ENCODE measurements around the gene INO80B. TPM values are rescaled to one million over a fixed set of nuclear protein-coding genes. Genes with fewer than 3 reads are reported as not detected.
"Not testable (repeated sequence)": the region's sequence is repeated elsewhere in the genome, so short reads cannot be mapped to it uniquely, and the experiment has no call there.

Gene INO80B
- total RNA-seq: 18.0 TPM
- long read RNA-seq, transcript INO80B-201 (5 exons, 1,261 nt): major isoform, 7 of 8 reads
- long read RNA-seq, partial matches to known transcripts: 0 of 8 reads
- long read RNA-seq, other reads (novel, unspliced or antisense): 0 of 8 reads

DNA sequence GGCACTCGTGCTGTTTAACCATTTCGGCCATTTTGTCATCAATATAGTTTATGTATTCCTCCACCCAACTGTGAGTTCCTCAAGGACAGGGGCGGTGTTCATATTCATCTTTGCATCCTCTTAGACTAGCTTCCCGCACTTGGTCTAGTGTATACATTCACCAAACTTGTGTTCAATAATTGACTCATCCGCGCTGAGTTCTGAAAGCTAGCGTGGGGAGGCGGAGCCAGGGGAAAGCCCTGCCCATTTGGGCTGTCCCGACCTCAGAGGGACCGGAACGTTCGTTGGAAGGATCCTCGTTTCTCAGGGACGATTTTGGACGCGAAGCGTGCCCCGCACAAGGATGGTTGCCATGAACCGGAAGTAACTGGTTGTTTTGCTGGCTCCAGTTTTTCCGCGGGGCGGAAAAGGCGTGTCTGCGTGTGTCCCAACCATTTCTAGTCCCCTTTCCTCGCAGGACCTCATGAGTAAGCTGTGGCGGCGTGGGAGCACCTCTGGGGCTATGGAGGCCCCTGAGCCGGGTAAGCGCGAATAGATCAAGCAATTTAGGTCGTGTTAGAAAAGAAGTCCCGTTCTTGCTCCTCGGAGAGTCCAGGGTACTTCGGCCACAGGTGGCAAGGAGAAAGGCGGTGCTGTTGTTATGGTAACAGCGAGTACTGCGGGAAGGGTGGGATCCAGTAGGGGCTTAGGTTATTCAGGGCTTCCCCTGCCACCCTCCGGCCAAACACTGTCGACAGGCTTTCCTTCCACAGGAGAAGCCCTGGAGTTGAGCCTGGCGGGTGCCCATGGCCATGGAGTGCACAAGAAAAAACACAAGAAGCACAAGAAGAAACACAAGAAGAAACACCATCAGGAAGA is at the start of gene INO80B:
TSS of gene INO80B (plus strand) at position 434 of the 858 bp plus-strand sequence. CDS start at position 464, 30 bp downstream.
- intact Hi-C loops (cut with DNase I): loop anchor here (1.0 to 5.0 kb wide), 3 partner anchors 28 to 718 kb away; partner anchors contain the start of genes AUP1, HTRA2, TPRKB and TTC31
- peak; percentile 97 for DNase-seq (ENCODE audit: low spot score)

DNA sequence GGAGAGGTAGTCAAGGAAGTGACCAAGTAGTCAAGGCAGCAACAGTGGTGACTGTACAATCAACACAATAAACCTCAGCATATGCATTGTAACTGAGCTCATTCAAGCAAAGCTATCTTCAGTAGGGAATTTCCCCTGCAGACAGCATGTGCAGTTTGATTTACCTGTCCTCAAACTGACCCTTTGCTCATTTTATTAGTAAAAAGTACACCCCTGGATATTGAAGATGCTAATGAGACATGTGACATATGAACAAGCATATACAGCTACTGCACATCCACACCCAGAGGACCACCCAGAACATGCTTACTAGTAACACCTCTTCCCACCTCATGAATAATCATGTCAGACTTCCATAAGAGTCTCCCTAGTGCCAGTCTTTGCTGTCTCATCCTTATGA is 48.9 kb upstream of the INO80B start:
- DNase-seq (ENCODE audit: low spot score): no peak
- intact Hi-C loops (cut with DNase I): no loop called here

DNA sequence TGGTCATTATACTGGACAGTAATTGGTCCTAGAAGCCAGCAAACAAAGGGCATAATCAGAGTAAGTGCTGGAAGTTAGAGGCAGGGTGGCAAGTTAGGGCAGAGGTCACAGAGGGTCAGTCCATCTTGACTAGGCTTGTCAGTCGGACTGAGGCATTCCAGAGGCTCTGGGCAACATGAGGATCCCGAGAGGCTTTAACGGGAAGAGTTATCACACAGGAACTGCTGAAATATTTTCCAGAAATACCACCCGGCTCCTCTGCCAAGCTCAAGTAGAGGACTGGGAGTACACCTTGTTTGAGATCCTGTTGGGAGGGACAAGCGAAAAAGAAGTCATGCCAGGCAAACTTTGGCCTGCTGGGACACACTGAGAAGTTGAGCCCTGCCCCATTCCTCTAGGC is 47.2 kb upstream of the INO80B start:
- intact Hi-C loops (cut with DNase I): no loop called here
- DNase-seq (ENCODE audit: low spot score): no peak

DNA sequence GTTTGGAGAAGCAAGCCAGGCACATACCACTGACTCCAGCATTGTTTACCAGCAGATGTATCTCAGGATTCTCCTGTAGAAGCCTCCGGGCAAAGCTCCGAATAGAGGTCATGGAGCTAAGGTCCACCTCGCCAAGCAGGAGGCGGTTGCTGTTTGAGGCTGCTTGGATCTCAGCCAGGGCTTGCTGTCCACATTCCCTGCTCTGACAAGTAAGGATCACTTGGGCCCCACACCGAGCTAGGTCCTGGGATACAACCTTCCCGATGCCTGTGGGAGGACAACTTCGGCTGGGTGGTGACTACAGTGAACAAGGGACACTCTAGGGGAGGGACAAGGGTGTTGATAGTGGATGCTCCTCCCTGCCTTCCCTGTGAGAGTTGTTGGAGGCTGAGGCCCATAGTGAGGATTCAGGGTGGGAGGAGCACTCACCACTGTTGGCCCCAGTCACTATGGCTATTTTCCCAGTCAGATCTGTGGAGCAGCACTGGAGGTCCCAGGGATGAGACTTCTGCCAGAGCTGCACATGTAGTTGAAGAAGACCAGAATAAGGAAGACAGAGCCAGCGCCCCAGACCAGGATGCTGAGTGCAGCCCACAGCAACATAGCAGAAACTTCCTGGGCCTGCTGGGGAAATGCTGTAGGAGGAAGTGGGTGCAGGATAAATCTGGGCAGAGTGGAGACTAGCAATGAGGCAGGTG is 41.7 kb upstream of the INO80B start:
- DNase-seq (ENCODE audit: low spot score): no peak
- intact Hi-C loops (cut with DNase I): no loop called here

DNA sequence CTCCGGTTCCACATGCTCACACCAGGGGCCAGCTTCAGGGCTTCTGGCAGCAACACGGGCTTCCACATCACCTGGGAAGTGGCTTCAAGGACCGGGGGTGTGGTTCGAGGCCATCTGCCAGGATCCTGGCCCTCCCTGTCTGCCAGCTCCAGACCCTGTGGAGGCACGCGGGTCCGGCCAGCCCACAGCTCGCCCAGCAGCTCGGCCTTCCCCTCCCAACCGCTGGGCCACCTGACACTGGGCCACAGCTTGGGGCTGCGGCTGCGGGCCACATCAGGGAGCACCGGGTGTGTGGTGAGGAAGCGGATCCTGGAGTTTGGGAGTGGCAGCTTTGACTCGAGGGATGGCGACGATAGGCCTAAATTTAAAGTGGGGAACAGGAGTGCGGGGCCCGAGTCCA is 40.4 kb upstream of the INO80B start:
- intact Hi-C loops (cut with DNase I): no loop called here
- no peak for DNase-seq (ENCODE audit: low spot score)

DNA sequence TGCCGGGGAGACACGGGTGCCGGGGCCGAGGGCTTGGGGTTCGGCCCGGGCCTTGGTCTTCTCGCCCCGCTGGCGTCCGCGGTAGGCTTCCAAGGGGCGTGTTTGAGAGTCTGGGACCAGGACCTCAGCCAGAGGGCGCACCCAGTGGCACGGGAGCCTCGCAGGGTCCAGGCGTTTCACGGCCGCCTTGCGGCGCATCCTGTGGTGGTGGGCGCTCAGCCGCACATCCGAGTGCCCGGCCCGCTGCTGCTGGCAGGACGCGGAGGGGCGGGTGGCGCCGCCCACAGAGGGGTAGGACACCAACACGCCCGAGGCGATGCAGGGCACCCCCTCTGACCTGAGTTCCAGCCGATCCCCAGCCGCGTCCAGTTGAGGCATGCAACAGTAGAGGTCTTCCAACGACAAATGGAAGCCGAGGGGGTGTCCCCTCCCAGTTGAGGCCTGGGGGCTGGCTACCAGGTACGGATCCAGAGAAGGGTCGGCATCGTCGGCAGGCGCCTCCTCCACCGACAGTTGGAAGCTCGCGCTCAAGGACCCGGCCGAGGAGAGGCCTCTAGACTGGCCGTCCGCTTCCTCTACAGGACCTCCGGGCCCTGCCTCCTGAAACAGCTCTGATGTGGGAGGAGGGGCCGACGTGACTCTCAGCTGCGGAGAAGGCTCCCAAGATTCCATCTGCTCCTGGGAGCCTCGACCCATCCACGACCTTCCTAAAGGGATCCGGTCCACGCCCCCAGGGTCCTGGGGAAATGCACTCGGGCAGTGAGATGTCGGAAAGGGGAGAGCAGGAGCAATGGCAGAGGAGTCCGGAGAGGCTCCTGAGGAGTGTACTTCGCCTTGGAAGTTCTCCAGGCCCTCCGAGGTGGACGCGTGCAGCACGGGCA is 39.8 kb upstream of the INO80B start:
- no peak for DNase-seq (ENCODE audit: low spot score)
- intact Hi-C loops (cut with DNase I): no loop called here

DNA sequence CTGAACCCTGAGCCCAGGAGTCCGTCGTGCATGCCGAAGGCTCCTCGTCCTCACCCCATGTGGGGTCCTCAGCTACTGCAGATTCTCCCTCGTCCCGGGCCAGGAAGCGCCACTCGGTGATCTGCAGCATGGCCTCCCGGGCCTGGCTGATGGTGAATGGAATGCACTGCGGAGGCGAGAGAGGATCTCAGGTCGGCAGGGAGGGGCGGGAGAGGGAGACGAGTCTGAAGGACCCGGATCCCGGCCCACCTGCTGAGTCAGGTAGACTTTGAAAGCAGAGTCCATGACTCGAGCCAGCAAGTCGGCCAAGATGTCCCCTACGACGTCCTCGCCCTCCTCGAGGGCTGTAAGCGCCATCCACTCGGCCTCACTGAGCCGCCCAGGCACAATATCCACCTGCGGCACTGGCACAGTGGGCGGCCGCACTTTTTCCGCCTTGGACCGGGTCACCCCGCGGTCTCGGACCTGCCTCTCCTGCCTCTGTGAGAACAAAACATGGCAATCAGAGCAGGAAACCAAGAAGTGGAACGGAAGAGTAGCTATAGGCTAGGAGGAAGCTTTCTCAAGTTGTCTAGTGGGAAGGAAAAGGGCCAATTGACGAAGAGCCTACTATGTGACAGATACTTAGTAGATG is 39.0 kb upstream of the INO80B start:
- no peak for DNase-seq (ENCODE audit: low spot score)
- intact Hi-C loops (cut with DNase I): no loop called here

DNA sequence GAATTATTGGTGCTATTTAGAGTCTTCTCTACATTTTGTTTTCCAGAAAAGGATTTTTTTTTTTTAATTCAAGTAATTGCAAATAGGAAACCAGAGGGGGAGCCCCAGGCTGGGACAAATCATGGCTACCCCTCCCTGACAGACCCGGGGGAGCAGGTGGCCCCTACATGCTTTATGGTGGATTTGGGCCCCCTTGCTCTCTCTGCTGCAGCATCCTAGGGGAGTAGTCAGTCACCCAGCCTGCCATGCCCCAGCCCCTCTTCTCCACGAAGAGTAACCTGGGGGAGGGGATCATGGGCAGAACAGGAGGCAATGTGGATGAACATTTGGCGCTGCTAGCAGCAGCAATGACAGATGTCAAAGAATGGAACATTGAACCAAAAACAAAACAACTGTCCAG is 38.1 kb upstream of the INO80B start:
- intact Hi-C loops (cut with DNase I): no loop called here

DNA sequence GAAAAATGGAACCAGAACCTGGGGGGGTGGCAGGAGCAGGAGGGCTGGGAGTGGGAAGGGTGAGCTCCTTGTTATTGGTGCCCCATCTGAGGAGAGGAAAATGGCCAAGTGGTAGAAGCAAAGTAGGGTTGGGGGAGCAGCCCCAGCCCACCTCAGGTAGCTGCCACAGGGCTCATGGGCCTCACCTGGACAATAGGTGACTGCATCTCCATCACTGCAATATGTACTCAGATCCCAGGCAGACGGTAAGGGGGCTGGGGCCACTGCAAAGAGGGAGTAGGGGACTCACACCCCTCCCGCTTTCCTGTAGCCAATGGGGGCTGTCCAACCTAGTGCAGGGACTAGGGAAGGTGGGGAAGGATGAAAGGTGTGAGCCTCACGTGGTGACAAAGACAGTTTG is 37.7 kb upstream of the INO80B start:
- DNase-seq (ENCODE audit: low spot score): no peak
- intact Hi-C loops (cut with DNase I): no loop called here

More for the DNA sequence above, 38.1 kb upstream of the INO80B start:
- no peak for DNase-seq (ENCODE audit: low spot score)

DNA sequence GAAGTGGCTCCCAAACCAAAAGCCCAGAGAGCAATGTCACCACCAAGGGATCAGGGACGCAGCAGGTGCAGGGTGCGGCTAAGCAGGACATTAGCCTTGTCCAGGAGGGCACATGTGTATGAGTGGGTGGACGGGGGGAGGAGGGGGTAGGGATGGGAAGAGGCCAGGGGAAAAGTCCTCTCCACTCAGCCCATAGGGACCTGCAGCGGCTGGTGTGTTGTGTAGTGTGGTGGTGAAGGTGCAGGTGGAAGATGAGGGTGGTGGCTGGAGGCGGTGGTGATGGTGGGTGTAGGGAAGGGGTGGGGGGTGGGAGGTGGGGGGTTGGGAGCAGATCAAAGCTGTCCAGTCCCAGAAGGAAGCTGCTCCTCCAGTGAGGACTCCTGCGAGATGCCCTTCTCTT is 37.1 kb upstream of the INO80B start:
- intact Hi-C loops (cut with DNase I): no loop called here
- DNase-seq (ENCODE audit: low spot score): no peak

DNA sequence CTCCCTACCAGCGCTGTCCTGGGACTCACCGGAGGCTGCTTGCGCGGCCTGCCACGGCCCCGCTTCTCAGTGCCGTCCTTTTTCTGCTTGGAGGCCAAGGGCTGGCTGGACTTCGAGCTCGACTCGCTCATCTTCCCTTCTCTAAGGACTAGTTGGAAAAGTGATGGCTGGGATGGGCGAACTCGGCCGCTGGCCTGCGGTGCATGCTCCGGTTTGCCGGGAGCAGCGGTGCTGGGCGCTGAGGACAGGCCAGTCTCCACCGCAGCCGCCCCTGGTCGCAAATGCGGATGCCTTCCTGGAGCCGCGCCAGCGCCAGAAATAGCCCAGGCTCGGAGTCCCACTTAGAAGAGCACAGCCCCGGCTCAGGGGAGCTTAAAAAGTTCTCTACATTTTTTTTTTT is 36.6 kb upstream of the INO80B start:
- intact Hi-C loops (cut with DNase I): no loop called here

DNA sequence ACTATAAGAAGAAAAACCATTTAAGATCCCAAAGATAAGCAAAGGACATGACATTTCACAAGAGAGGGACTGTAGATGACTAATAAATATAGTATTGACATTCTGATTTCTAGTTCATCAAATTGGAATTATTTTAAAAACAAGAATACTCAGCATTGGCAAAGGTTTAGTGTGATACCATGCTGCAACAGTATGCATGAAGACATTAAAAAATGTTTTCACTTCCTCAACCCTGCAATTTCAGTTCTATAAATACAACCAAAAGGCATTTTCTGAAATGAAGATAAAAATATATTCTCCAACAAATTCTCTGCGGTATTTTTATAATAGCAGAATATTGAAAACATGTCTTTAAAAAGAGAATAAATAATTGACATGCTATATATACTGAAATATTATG is 35.5 kb upstream of the INO80B start:
- no peak for DNase-seq (ENCODE audit: low spot score)
- intact Hi-C loops (cut with DNase I): no loop called here

More for the DNA sequence above, 36.6 kb upstream of the INO80B start:
- DNase-seq (ENCODE audit: low spot score): no peak

DNA sequence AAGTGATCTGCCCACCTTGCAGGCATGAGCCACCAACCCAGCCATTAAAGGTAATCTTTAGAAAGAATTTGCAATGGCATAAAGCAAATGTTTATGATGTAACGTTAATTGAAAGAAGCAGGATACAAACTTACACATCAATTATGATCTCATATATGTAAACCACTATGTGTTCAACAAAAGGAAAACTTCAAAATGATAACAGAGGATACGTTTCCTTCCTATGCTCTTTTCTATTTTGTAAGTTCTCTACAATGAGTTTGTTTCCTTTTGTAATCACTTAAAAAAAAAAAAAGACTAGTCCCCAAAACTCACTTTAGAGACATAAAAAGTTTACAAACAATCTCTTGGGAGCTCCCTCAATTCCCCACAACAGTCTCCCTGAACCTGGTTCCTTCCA is 34.9 kb upstream of the INO80B start:
- DNase-seq (ENCODE audit: low spot score): no peak
- intact Hi-C loops (cut with DNase I): no loop called here

DNA sequence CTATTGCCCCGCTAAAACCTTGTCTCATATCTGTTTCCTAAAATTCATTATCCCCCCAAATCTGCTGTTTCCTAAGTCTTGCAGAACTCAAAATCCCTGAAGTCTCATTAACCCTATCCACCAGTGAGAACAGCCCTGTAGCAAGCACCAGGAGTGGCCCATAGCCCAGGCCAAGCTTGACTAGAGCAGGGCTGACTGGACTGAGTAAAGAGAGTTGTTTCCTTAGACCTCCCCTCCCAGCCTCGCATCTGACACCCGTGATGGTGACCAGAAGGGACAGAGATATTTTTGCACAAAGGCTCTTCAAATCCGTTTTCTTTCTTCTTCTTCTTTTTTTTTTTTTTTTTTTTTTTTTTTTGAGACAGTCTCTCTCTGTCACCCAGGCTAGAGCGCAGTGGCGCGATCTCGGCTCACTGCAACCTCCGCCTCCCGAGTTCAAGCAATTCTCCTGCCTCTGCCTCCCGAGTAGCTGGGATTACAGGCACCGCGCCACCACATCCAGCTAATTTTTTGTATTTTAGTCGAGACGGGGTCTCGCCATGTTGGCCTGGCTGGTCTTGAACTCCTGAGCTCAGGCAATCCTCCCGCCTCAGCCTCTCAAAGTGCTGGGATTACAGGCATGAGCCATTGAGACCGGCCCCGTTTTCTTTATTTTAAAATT is 34.3 kb upstream of the INO80B start:
- intact Hi-C loops (cut with DNase I); DNase-seq (ENCODE audit: low spot score): not testable (repeated sequence)

DNA sequence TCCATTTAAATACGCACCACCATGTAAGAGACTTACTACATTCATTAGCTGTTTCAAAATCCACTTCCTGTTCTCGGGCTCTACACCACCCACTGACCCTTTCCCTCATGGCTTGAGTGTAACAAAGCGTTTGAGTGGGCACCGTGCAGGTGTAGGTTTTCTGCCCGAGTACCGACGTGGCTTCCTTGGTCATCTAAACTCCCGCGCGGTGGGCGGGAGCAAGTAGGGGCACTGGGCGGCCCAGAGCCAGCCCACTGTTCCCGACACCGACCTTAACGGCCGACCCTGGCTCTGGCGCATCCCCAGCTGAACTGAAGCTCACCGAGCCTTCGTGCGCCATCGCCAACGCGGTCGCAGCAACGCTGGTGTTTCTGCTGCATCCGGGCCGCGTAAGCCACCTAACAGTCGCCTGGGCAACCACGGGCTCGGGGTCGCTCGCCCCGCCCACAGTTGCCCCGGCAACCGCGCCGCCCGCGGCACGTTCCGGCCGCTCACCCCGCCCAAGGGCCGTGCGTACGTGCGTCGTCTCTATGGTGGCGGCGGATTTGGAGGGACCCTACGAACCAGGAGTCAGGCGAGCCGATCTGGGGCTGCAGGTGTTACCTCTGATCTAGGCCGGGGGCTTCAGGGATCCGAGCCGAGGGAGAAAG is 33.5 kb upstream of the INO80B start, which contains the start of the genes C2orf81 and WDR54:
TSS of gene C2orf81 (minus strand) at position 399 of the 650 bp plus-strand sequence. CDS start at position 340, 59 bp downstream.
TSS of gene WDR54 (plus strand) at position 510 of the 650 bp plus-strand sequence. CDS start 424 bp downstream, outside the sequence.
- intact Hi-C loops (cut with DNase I): no loop called here
- peak; percentile 90 for DNase-seq (ENCODE audit: low spot score)

DNA sequence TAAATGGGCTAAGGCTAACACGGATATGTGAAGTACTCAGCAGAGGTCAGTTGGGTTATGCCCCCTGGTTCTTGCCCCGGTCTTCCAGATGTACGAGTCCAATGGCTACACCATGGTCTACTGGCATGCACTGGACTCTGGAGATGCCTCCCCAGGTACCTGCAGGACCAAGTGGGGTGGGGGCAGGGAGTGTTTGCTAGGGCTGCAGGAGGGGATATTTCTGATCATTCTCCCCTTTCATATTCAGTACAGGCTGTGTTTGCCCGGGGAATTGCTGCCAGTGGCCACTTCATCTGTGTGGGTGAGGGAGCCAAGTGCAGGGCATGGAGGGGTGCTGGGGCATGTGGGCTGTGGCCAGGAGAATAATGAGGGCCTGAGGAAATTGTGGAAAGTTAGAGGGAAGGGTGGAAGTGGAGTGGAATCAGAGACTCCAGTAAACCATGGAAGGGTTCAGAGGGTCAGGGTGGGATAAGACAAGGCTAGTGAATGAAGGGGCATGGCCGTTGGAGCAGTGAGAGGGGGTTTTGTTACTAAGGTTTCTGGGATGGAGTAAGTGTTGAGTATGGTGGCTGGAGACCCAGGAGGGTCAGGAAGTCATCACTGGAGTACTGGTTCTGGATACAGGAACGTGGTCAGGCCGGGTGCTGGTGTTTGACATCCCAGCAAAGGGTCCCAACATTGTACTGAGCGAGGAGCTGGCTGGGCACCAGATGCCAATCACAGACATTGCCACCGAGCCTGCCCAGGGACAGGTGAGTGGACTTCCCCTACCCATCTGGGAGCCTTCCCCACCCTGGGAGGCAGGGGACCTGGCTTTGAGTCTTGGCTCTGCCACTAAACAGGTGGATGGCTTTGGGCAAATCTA is 31.4 kb upstream of the INO80B start:
- no peak for DNase-seq (ENCODE audit: low spot score)
- intact Hi-C loops (cut with DNase I): no loop called here

All from cardiac septum (tissue), 1 donor.